PC-3 (cell line): ENCODE data around the gene MYH13.

Experiments used
- CTCF ChIP-seq: fragments of 300-600 bp; sonication (generic); conservative IDR thresholded peaks from 2 replicates; pipeline ENCODE4 v1.5.1; 2017; ENCODE audit warnings: antibody characterized with exemption, low read depth, mild to moderate bottlenecking, low read length
- EZH2 ChIP-seq: fragments of 300-600 bp; sonication (generic); IDR thresholded peaks from one replicate; pipeline ENCODE4 v1.6.1; 2017; ENCODE audit warnings: antibody characterized with exemption, mild to moderate bottlenecking, low read length; ENCODE audit not compliant: unreplicated experiment
- EZH2phosphoT487 ChIP-seq: fragments of 300-600 bp; sonication (generic); IDR thresholded peaks from 2 replicates; pipeline ENCODE4 v1.6.1; 2018; ENCODE audit warnings: mild to moderate bottlenecking, antibody characterized with exemption, low read length, borderline replicate concordance

DNA sequence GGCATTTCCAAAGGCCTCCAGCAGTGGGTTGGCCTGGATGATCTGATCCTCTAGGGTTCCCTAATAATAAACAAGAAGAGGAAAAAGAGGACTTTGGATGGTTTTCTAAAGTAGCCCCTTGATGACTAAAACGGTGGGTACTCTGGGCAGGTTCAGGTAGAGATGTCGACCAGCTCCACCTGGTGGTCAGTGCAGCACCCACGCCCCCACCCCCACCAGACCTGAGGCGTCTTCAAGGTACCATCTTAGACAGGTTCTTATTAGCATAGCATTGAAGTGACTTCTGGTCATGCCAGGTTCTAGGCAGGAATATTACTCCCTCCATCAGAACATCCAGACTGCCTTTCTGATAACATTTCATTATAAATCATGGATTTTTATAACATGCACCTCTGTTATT, 15.0 kb downstream of the MYH13 start:
- TF ChIP-seq CTCF (peak; percentile 56), EZH2 (no peak), EZH2phosphoT487 (no peak)
